GM23338 (cell line): ENCODE results near the gene GNA12. TPM values are rescaled to one million over a fixed set of nuclear protein-coding genes. Genes with fewer than 3 reads are reported as not detected.
A peak's percentile ranks its signal among the peaks of the same experiment; 100 is the strongest.

Source experiments
- ATAC-seq: fragments of 200-7000 bp; cut with Tn5 transposase; 3 replicates; pipeline ENCODE4 v1.9.1; 2020
- DNase-seq: peaks from one replicate; pipeline ENCODE4 v3.0.0-alpha.2; 2015; ENCODE audit warnings: low spot score
- H2AFZ ChIP-seq: fragments of 200-600 bp; sonication (generic); 2 replicates; pipeline ENCODE4 v1.8.0; 2016; ENCODE audit warnings: antibody characterized with exemption, mild to moderate bottlenecking, moderate library complexity
- H3F3A ChIP-seq: fragments of 200-600 bp; sonication (generic); replicated peaks from 2 replicates; pipeline ENCODE4 v1.8.0; 2017; ENCODE audit warnings: antibody characterized with exemption, mixed run types, low read depth
- H3K27ac ChIP-seq: fragments of 200-600 bp; sonication (generic); 2 replicates; pipeline ENCODE4 v1.6.1; 2016; ENCODE audit warnings: low read depth
- H3K27me3 ChIP-seq: fragments of 200-600 bp; sonication (generic); 2 replicates; pipeline ENCODE4 v1.8.0; 2016; ENCODE audit warnings: mild to moderate bottlenecking, mixed run types, moderate library complexity; ENCODE audit not compliant: insufficient read depth
- H3K36me3 ChIP-seq: fragments of 200-600 bp; sonication (generic); 2 replicates; pipeline ENCODE4 v1.8.0; 2016; ENCODE audit warnings: mild to moderate bottlenecking; ENCODE audit not compliant: insufficient read depth
- H3K4me1 ChIP-seq: fragments of 200-600 bp; sonication (generic); 2 replicates; pipeline ENCODE4 v1.8.0; 2016; ENCODE audit warnings: mild to moderate bottlenecking, moderate library complexity; ENCODE audit not compliant: insufficient read depth
- H3K4me2 ChIP-seq: fragments of 200-600 bp; sonication (generic); 2 replicates; pipeline ENCODE4 v1.7.1; 2017; ENCODE audit warnings: mixed run types
- H3K4me3 ChIP-seq: fragments of 200-600 bp; sonication (generic); 2 replicates; pipeline ENCODE4 v1.6.1; 2016; ENCODE audit warnings: mixed run types
- H3K79me2 ChIP-seq: fragments of 200-600 bp; sonication (generic); replicated peaks from 2 replicates; pipeline ENCODE4 v1.8.0; 2017; ENCODE audit warnings: mild to moderate bottlenecking; ENCODE audit not compliant: insufficient read depth
- H3K9me2 ChIP-seq: fragments of 200-600 bp; sonication (generic); 2 replicates; pipeline ENCODE4 v1.8.0; 2017; ENCODE audit not compliant: insufficient read depth
- H4K20me1 ChIP-seq: fragments of 200-600 bp; sonication (generic); replicated peaks from 2 replicates; pipeline ENCODE4 v1.8.0; 2017; ENCODE audit warnings: mild to moderate bottlenecking; ENCODE audit not compliant: insufficient read depth
- H3K27ac Mint-ChIP-seq: 2 replicates; pipeline ENCODE4 v1.8.0; 2020; ENCODE audit warnings: inconsistent platforms, mild to moderate bottlenecking, moderate library complexity, mixed read lengths
- H3K27me3 Mint-ChIP-seq: 3 replicates; pipeline ENCODE4 v1.8.0; 2022; ENCODE audit warnings: low read depth, mild to moderate bottlenecking, moderate library complexity, mixed read lengths, inconsistent platforms; ENCODE audit not compliant: insufficient read depth, poor library complexity
- H3K36me3 Mint-ChIP-seq: 3 replicates; pipeline ENCODE4 v1.8.0; 2021; ENCODE audit warnings: low read depth, mild to moderate bottlenecking, inconsistent platforms, moderate library complexity, mixed read lengths
- H3K4me1 Mint-ChIP-seq: 3 replicates; pipeline ENCODE4 v1.8.0; 2020; ENCODE audit warnings: mild to moderate bottlenecking, inconsistent platforms, mixed read lengths
- H3K4me3 Mint-ChIP-seq: 3 replicates; pipeline ENCODE4 v1.8.0; 2021; ENCODE audit warnings: moderate library complexity, mild to moderate bottlenecking, inconsistent platforms, mixed read lengths
- H3K9me3 Mint-ChIP-seq: 3 replicates; pipeline ENCODE4 v1.8.0; 2020; ENCODE audit warnings: moderate library complexity, mild to moderate bottlenecking, inconsistent platforms, mixed read lengths
- CREB1 ChIP-seq: fragments of 250-450 bp; sonication (Bioruptor Pico); IDR thresholded peaks from 2 replicates; pipeline ENCODE4 v1.5.0; 2020; ENCODE audit warnings: low read depth, mild to moderate bottlenecking, moderate library complexity
- CTCF ChIP-seq, 2 experiments: fragments of 200-600 bp in 1 of 2; sonication (generic) in 1 of 2; conservative IDR thresholded peaks; 2 replicates each; pipeline versions ENCODE4 v1.5.1 to v1.6.1; 2016 to 2017; ENCODE audit warnings: antibody characterized with exemption in 2 of 2, low read depth in 2 of 2, mild to moderate bottlenecking in 2 of 2, moderate library complexity in 1 of 2
- ETS1 ChIP-seq: IDR thresholded peaks from 2 replicates; pipeline ENCODE4 v1.6.1; 2016; ENCODE audit warnings: antibody characterized with exemption
- EZH2 ChIP-seq: fragments of 200-600 bp; sonication (generic); IDR thresholded peaks from one replicate; pipeline ENCODE4 v1.8.0; 2017; ENCODE audit warnings: antibody characterized with exemption, mild to moderate bottlenecking, low read depth; ENCODE audit not compliant: unreplicated experiment
- EZH2phosphoT487 ChIP-seq: fragments of 200-600 bp; sonication (generic); IDR thresholded peaks from one replicate; pipeline ENCODE4 v1.8.1; 2018; ENCODE audit warnings: antibody characterized with exemption; ENCODE audit not compliant: unreplicated experiment
- JUNB ChIP-seq: IDR thresholded peaks from one replicate; pipeline ENCODE4 v1.6.1; 2016; ENCODE audit warnings: antibody characterized with exemption; ENCODE audit not compliant: unreplicated experiment
- NANOG ChIP-seq: IDR thresholded peaks from 2 replicates; pipeline ENCODE4 v1.6.1; 2016; ENCODE audit warnings: antibody characterized with exemption, borderline replicate concordance
- REST ChIP-seq: IDR thresholded peaks from one replicate; pipeline ENCODE4 v1.6.1; 2018; ENCODE audit warnings: antibody characterized with exemption; ENCODE audit not compliant: unreplicated experiment
- STAT1 ChIP-seq: IDR thresholded peaks from one replicate; pipeline ENCODE4 v1.6.1; 2016; ENCODE audit warnings: antibody characterized with exemption; ENCODE audit not compliant: unreplicated experiment
- polyA plus RNA-seq: library from polyadenylated mRNA; unstranded; fragments of >200 nt; fragmentation: Nextera tagmentation; extraction: Ambion mirVana; gene quantifications from 2 replicates; pipeline ENCODE4 v1.2.1, GENCODE V29; 2016
- total RNA-seq: library from RNA; depleted of rRNA; stranded (reverse); fragments of >200 nt; shearing (Covaris generic); gene quantifications from 2 replicates; pipeline ENCODE4 v1.2.3, GENCODE V29; 2014

GNA12 gene
- total and polyA plus RNA-seq, 2 experiments from 2014 or later = 24.0 to 87.7 TPM

GRCh38 chr7:2792856-2793487 is 51.1 kb downstream of the GNA12 start (continued):
- TF ChIP-seq REST = no peak
- no peak for TF ChIP-seq STAT1

- no peaks in the 10 kb centered on the region for H3K27me3 ChIP-seq
- Mint-ChIP-seq H3K4me1 (peaks cover 12% of the 10 kb centered on the region), H3K36me3 (peaks cover 59% of the 10 kb centered on the region), H3K9me3 (no peaks in the 10 kb centered on the region), H3K4me3 (no peak overlapping the region), H3K27me3 (no peaks in the 10 kb centered on the region), H3K27ac (no peak overlapping the region)
- 0 out of 2 replicates have a peak overlapping the region, but pooled peaks have one; percentile 28 for H3K27ac ChIP-seq
- no peaks in the 10 kb centered on the region for H3K9me2 ChIP-seq
- H3F3A ChIP-seq = 0 out of 2 replicates have a peak, but pooled peaks cover 3% of the 10 kb centered on the region
- peaks cover 93% of the 10 kb centered on the region for H3K79me2 ChIP-seq
- no peak overlapping the region for H2AFZ ChIP-seq
- no peak overlapping the region for H3K4me3 ChIP-seq
- H4K20me1 ChIP-seq = peaks cover 42% of the 10 kb centered on the region
- H3K4me2 ChIP-seq = no peak overlapping the region
- DNase-seq (no peak), ATAC-seq (no peak)
- H3K4me1 ChIP-seq = no peaks in the 10 kb centered on the region; the same call in 1 of the 2 replicates
- peaks cover 28% of the 10 kb centered on the region for H3K36me3 ChIP-seq
- TF ChIP-seq CREB1 = no peak
- TF ChIP-seq EZH2phosphoT487 = no peak
- TF ChIP-seq EZH2 = no peak
- TF ChIP-seq CTCF (conservative IDR thresholded peaks at IDR 0.05; ENCODE audit: low read depth in 2 of 2) = no peak
- no peak for TF ChIP-seq STAT1
- TF ChIP-seq JUNB = no peak
- TF ChIP-seq NANOG = no peak
- no peak for TF ChIP-seq ETS1
- no peak for TF ChIP-seq REST
Observed at GRCh38 chr7:2792235-2792634, 51.9 kb downstream of the GNA12 start.
